GM23338 (cell line): Measurements from ENCODE around the gene AKAP13. TPM values are rescaled to one million over a fixed set of nuclear protein-coding genes. Genes with fewer than 3 reads are reported as not detected.
A peak's percentile ranks its signal among the peaks of the same experiment; 100 is the strongest.

Experiments used
- ATAC-seq: fragments of 200-7000 bp; cut with Tn5 transposase; 3 replicates; pipeline ENCODE4 v1.9.1; 2020
- DNase-seq: peaks from one replicate; pipeline ENCODE4 v3.0.0-alpha.2; 2015; ENCODE audit warnings: low spot score
- H2AFZ ChIP-seq: fragments of 200-600 bp; sonication (generic); 2 replicates; pipeline ENCODE4 v1.8.0; 2016; ENCODE audit warnings: antibody characterized with exemption, mild to moderate bottlenecking, moderate library complexity
- H3F3A ChIP-seq: fragments of 200-600 bp; sonication (generic); replicated peaks from 2 replicates; pipeline ENCODE4 v1.8.0; 2017; ENCODE audit warnings: antibody characterized with exemption, mixed run types, low read depth
- H3K27ac ChIP-seq: fragments of 200-600 bp; sonication (generic); 2 replicates; pipeline ENCODE4 v1.6.1; 2016; ENCODE audit warnings: low read depth
- H3K27me3 ChIP-seq: fragments of 200-600 bp; sonication (generic); 2 replicates; pipeline ENCODE4 v1.8.0; 2016; ENCODE audit warnings: mild to moderate bottlenecking, mixed run types, moderate library complexity; ENCODE audit not compliant: insufficient read depth
- H3K36me3 ChIP-seq: fragments of 200-600 bp; sonication (generic); 2 replicates; pipeline ENCODE4 v1.8.0; 2016; ENCODE audit warnings: mild to moderate bottlenecking; ENCODE audit not compliant: insufficient read depth
- H3K4me1 ChIP-seq: fragments of 200-600 bp; sonication (generic); 2 replicates; pipeline ENCODE4 v1.8.0; 2016; ENCODE audit warnings: mild to moderate bottlenecking, moderate library complexity; ENCODE audit not compliant: insufficient read depth
- H3K4me2 ChIP-seq: fragments of 200-600 bp; sonication (generic); 2 replicates; pipeline ENCODE4 v1.7.1; 2017; ENCODE audit warnings: mixed run types
- H3K4me3 ChIP-seq: fragments of 200-600 bp; sonication (generic); 2 replicates; pipeline ENCODE4 v1.6.1; 2016; ENCODE audit warnings: mixed run types
- H3K79me2 ChIP-seq: fragments of 200-600 bp; sonication (generic); replicated peaks from 2 replicates; pipeline ENCODE4 v1.8.0; 2017; ENCODE audit warnings: mild to moderate bottlenecking; ENCODE audit not compliant: insufficient read depth
- H3K9me2 ChIP-seq: fragments of 200-600 bp; sonication (generic); 2 replicates; pipeline ENCODE4 v1.8.0; 2017; ENCODE audit not compliant: insufficient read depth
- H4K20me1 ChIP-seq: fragments of 200-600 bp; sonication (generic); replicated peaks from 2 replicates; pipeline ENCODE4 v1.8.0; 2017; ENCODE audit warnings: mild to moderate bottlenecking; ENCODE audit not compliant: insufficient read depth
- H3K27ac Mint-ChIP-seq: 2 replicates; pipeline ENCODE4 v1.8.0; 2020; ENCODE audit warnings: inconsistent platforms, mild to moderate bottlenecking, moderate library complexity, mixed read lengths
- H3K27me3 Mint-ChIP-seq: 3 replicates; pipeline ENCODE4 v1.8.0; 2022; ENCODE audit warnings: low read depth, mild to moderate bottlenecking, moderate library complexity, mixed read lengths, inconsistent platforms; ENCODE audit not compliant: insufficient read depth, poor library complexity
- H3K36me3 Mint-ChIP-seq: 3 replicates; pipeline ENCODE4 v1.8.0; 2021; ENCODE audit warnings: low read depth, mild to moderate bottlenecking, inconsistent platforms, moderate library complexity, mixed read lengths
- H3K4me1 Mint-ChIP-seq: 3 replicates; pipeline ENCODE4 v1.8.0; 2020; ENCODE audit warnings: mild to moderate bottlenecking, inconsistent platforms, mixed read lengths
- H3K4me3 Mint-ChIP-seq: 3 replicates; pipeline ENCODE4 v1.8.0; 2021; ENCODE audit warnings: moderate library complexity, mild to moderate bottlenecking, inconsistent platforms, mixed read lengths
- H3K9me3 Mint-ChIP-seq: 3 replicates; pipeline ENCODE4 v1.8.0; 2020; ENCODE audit warnings: moderate library complexity, mild to moderate bottlenecking, inconsistent platforms, mixed read lengths
- CREB1 ChIP-seq: fragments of 250-450 bp; sonication (Bioruptor Pico); IDR thresholded peaks from 2 replicates; pipeline ENCODE4 v1.5.0; 2020; ENCODE audit warnings: low read depth, mild to moderate bottlenecking, moderate library complexity
- EZH2 ChIP-seq: fragments of 200-600 bp; sonication (generic); IDR thresholded peaks from one replicate; pipeline ENCODE4 v1.8.0; 2017; ENCODE audit warnings: antibody characterized with exemption, mild to moderate bottlenecking, low read depth; ENCODE audit not compliant: unreplicated experiment
- EZH2phosphoT487 ChIP-seq: fragments of 200-600 bp; sonication (generic); IDR thresholded peaks from one replicate; pipeline ENCODE4 v1.8.1; 2018; ENCODE audit warnings: antibody characterized with exemption; ENCODE audit not compliant: unreplicated experiment
- JUNB ChIP-seq: IDR thresholded peaks from one replicate; pipeline ENCODE4 v1.6.1; 2016; ENCODE audit warnings: antibody characterized with exemption; ENCODE audit not compliant: unreplicated experiment
- NANOG ChIP-seq: IDR thresholded peaks from 2 replicates; pipeline ENCODE4 v1.6.1; 2016; ENCODE audit warnings: antibody characterized with exemption, borderline replicate concordance
- POLR2AphosphoS5 ChIP-seq: IDR thresholded peaks from 2 replicates; pipeline ENCODE4 v1.6.1; 2016; ENCODE audit warnings: antibody characterized with exemption, low read depth
- STAT1 ChIP-seq: IDR thresholded peaks from one replicate; pipeline ENCODE4 v1.6.1; 2016; ENCODE audit warnings: antibody characterized with exemption; ENCODE audit not compliant: unreplicated experiment
- ZNF114 ChIP-seq: fragments of 250-450 bp; sonication (Bioruptor Pico); IDR thresholded peaks from 2 replicates; pipeline ENCODE4 v1.5.0; 2020; ENCODE audit warnings: mild to moderate bottlenecking, moderate library complexity
- ZNF331 ChIP-seq: fragments of 250-450 bp; sonication (Bioruptor Pico); IDR thresholded peaks from 2 replicates; pipeline ENCODE4 v1.5.0; 2020; ENCODE audit warnings: low read depth, mild to moderate bottlenecking, moderate library complexity
- polyA plus RNA-seq: library from polyadenylated mRNA; unstranded; fragments of >200 nt; fragmentation: Nextera tagmentation; extraction: Ambion mirVana; gene quantifications from 2 replicates; pipeline ENCODE4 v1.2.1, GENCODE V29; 2016
- total RNA-seq: library from RNA; depleted of rRNA; stranded (reverse); fragments of >200 nt; shearing (Covaris generic); gene quantifications from 2 replicates; pipeline ENCODE4 v1.2.3, GENCODE V29; 2014
- TF ChIP-seq, protein P1 (sequence below), 2 experiments: fragments of 200-600 bp in 1 of 2; sonication (generic) in 1 of 2; conservative IDR thresholded peaks; 2 replicates each; pipeline versions ENCODE4 v1.5.1 to v1.6.1; 2016 to 2017; ENCODE audit warnings: antibody characterized with exemption in 2 of 2, low read depth in 2 of 2, mild to moderate bottlenecking in 2 of 2, moderate library complexity in 1 of 2
- TF ChIP-seq, protein P2 (sequence below): IDR thresholded peaks from 2 replicates; pipeline ENCODE4 v1.6.1; 2016; ENCODE audit warnings: antibody characterized with exemption
- TF ChIP-seq, protein P3 (sequence below): IDR thresholded peaks from one replicate; pipeline ENCODE4 v1.6.1; 2018; ENCODE audit warnings: antibody characterized with exemption; ENCODE audit not compliant: unreplicated experiment
- TF ChIP-seq, protein P4 (sequence below): fragments of 250-450 bp; sonication (Bioruptor Pico); IDR thresholded peaks from 2 replicates; pipeline ENCODE4 v1.5.0; 2020; ENCODE audit warnings: mild to moderate bottlenecking, moderate library complexity

Gene AKAP13
- total and polyA plus RNA-seq, 2 experiments from 2014 or later, result 46.2 to 60.7 TPM

DNA sequence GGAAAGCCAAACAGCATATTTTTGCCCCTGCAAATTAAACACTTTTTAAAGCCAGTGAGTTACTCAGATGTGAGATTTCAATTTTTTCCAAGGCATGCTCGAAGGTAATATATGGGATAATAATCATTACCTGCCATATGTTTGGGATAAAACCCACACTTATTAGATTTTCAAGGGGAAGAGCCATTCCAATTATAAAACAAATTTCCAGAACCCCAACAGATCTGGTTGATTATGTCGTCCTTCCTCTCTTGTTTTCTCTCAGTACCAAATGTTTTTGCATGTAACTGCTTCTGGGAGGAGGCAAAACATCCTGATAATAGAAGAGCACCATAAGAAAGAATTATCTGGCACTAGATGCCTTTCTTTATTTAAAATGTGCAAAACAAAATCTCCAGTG, 115.1 kb downstream of the AKAP13 start:
- no peaks in the 10 kb centered on the region for H3F3A ChIP-seq
- Mint-ChIP-seq H3K4me1 (peaks cover 68% of the 10 kb centered on the region), H3K9me3 (no peaks in the 10 kb centered on the region), H3K4me3 (no peak overlapping the region), H3K36me3 (no peaks in the 10 kb centered on the region), H3K27me3 (peaks cover 2% of the 10 kb centered on the region), H3K27ac (0 out of 2 replicates have a peak overlapping the region, but pooled peaks have one; percentile 31)
- H3K36me3 ChIP-seq, result no peaks in the 10 kb centered on the region
- H3K27me3 ChIP-seq, result no peaks in the 10 kb centered on the region
- TF ChIP-seq POLR2AphosphoS5 (no peak), EZH2phosphoT487 (no peak), STAT1 (no peak), NANOG (no peak), CREB1 (CRISPR knock-in tag) (no peak), EZH2 (no peak), ZNF114 (no peak), JUNB (no peak), ZNF331 (CRISPR knock-in tag) (no peak)
- TF ChIP-seq, protein P1, sequence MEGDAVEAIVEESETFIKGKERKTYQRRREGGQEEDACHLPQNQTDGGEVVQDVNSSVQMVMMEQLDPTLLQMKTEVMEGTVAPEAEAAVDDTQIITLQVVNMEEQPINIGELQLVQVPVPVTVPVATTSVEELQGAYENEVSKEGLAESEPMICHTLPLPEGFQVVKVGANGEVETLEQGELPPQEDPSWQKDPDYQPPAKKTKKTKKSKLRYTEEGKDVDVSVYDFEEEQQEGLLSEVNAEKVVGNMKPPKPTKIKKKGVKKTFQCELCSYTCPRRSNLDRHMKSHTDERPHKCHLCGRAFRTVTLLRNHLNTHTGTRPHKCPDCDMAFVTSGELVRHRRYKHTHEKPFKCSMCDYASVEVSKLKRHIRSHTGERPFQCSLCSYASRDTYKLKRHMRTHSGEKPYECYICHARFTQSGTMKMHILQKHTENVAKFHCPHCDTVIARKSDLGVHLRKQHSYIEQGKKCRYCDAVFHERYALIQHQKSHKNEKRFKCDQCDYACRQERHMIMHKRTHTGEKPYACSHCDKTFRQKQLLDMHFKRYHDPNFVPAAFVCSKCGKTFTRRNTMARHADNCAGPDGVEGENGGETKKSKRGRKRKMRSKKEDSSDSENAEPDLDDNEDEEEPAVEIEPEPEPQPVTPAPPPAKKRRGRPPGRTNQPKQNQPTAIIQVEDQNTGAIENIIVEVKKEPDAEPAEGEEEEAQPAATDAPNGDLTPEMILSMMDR (conservative IDR thresholded peaks at IDR 0.05; ENCODE audit: low read depth in 2 of 2), result no peak
- TF ChIP-seq, protein P2, sequence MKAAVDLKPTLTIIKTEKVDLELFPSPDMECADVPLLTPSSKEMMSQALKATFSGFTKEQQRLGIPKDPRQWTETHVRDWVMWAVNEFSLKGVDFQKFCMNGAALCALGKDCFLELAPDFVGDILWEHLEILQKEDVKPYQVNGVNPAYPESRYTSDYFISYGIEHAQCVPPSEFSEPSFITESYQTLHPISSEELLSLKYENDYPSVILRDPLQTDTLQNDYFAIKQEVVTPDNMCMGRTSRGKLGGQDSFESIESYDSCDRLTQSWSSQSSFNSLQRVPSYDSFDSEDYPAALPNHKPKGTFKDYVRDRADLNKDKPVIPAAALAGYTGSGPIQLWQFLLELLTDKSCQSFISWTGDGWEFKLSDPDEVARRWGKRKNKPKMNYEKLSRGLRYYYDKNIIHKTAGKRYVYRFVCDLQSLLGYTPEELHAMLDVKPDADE, result no peak
- TF ChIP-seq, protein P3, sequence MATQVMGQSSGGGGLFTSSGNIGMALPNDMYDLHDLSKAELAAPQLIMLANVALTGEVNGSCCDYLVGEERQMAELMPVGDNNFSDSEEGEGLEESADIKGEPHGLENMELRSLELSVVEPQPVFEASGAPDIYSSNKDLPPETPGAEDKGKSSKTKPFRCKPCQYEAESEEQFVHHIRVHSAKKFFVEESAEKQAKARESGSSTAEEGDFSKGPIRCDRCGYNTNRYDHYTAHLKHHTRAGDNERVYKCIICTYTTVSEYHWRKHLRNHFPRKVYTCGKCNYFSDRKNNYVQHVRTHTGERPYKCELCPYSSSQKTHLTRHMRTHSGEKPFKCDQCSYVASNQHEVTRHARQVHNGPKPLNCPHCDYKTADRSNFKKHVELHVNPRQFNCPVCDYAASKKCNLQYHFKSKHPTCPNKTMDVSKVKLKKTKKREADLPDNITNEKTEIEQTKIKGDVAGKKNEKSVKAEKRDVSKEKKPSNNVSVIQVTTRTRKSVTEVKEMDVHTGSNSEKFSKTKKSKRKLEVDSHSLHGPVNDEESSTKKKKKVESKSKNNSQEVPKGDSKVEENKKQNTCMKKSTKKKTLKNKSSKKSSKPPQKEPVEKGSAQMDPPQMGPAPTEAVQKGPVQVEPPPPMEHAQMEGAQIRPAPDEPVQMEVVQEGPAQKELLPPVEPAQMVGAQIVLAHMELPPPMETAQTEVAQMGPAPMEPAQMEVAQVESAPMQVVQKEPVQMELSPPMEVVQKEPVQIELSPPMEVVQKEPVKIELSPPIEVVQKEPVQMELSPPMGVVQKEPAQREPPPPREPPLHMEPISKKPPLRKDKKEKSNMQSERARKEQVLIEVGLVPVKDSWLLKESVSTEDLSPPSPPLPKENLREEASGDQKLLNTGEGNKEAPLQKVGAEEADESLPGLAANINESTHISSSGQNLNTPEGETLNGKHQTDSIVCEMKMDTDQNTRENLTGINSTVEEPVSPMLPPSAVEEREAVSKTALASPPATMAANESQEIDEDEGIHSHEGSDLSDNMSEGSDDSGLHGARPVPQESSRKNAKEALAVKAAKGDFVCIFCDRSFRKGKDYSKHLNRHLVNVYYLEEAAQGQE, result no peak
- TF ChIP-seq, protein P4, sequence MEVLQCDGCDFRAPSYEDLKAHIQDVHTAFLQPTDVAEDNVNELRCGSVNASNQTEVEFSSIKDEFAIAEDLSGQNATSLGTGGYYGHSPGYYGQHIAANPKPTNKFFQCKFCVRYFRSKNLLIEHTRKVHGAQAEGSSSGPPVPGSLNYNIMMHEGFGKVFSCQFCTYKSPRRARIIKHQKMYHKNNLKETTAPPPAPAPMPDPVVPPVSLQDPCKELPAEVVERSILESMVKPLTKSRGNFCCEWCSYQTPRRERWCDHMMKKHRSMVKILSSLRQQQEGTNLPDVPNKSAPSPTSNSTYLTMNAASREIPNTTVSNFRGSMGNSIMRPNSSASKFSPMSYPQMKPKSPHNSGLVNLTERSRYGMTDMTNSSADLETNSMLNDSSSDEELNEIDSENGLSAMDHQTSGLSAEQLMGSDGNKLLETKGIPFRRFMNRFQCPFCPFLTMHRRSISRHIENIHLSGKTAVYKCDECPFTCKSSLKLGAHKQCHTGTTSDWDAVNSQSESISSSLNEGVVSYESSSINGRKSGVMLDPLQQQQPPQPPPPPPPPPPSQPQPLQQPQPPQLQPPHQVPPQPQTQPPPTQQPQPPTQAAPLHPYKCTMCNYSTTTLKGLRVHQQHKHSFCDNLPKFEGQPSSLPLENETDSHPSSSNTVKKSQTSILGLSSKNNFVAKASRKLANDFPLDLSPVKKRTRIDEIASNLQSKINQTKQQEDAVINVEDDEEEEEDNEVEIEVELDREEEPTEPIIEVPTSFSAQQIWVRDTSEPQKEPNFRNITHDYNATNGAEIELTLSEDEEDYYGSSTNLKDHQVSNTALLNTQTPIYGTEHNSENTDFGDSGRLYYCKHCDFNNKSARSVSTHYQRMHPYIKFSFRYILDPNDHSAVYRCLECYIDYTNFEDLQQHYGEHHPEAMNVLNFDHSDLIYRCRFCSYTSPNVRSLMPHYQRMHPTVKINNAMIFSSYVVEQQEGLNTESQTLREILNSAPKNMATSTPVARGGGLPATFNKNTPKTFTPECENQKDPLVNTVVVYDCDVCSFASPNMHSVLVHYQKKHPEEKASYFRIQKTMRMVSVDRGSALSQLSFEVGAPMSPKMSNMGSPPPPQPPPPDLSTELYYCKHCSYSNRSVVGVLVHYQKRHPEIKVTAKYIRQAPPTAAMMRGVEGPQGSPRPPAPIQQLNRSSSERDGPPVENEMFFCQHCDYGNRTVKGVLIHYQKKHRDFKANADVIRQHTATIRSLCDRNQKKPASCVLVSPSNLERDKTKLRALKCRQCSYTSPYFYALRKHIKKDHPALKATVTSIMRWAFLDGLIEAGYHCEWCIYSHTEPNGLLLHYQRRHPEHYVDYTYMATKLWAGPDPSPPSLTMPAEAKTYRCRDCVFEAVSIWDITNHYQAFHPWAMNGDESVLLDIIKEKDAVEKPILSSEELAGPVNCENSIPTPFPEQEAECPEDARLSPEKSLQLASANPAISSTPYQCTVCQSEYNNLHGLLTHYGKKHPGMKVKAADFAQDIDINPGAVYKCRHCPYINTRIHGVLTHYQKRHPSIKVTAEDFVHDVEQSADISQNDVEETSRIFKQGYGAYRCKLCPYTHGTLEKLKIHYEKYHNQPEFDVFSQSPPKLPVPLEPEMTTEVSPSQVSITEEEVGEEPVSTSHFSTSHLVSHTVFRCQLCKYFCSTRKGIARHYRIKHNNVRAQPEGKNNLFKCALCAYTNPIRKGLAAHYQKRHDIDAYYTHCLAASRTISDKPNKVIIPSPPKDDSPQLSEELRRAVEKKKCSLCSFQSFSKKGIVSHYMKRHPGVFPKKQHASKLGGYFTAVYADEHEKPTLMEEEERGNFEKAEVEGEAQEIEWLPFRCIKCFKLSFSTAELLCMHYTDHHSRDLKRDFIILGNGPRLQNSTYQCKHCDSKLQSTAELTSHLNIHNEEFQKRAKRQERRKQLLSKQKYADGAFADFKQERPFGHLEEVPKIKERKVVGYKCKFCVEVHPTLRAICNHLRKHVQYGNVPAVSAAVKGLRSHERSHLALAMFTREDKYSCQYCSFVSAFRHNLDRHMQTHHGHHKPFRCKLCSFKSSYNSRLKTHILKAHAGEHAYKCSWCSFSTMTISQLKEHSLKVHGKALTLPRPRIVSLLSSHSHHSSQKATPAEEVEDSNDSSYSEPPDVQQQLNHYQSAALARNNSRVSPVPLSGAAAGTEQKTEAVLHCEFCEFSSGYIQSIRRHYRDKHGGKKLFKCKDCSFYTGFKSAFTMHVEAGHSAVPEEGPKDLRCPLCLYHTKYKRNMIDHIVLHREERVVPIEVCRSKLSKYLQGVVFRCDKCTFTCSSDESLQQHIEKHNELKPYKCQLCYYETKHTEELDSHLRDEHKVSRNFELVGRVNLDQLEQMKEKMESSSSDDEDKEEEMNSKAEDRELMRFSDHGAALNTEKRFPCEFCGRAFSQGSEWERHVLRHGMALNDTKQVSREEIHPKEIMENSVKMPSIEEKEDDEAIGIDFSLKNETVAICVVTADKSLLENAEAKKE, result no peak
- H3K4me1 ChIP-seq, result peaks cover 36% of the 10 kb centered on the region
- no peak overlapping the region for H2AFZ ChIP-seq
- peaks cover 69% of the 10 kb centered on the region for H3K79me2 ChIP-seq
- no peak overlapping the region for H3K27ac ChIP-seq
- no peak overlapping the region for H3K4me2 ChIP-seq
- DNase-seq, result no peak
- ATAC-seq, result no peak
- peaks cover 15% of the 10 kb centered on the region for H4K20me1 ChIP-seq
- no peak overlapping the region for H3K4me3 ChIP-seq
- H3K9me2 ChIP-seq, result no peaks in the 10 kb centered on the region
